Measurements from ENCODE around the gene RASL10B.

Gene RASL10B

DNA sequence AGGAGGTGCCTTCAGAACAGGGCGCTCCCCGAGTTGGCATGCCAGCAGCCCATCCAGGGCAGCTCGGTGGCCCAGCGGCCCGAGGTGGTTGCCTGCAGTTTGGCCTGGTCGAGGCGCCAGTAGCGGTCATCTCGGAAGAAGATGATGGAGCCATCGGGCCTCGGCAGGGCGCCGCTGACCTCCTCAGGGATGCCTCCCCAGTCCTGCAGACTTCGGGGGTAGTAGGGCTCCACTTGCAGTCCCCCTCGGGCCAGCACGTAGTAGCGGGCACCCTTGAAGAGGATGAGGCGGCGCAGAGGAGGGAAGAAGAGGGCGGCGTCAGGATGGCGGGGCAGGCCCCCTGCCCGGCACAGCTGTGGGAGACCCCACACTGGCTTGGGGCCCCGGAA, 35.0 kb downstream of the RASL10B start:
- no peak for DNase-seq

DNA sequence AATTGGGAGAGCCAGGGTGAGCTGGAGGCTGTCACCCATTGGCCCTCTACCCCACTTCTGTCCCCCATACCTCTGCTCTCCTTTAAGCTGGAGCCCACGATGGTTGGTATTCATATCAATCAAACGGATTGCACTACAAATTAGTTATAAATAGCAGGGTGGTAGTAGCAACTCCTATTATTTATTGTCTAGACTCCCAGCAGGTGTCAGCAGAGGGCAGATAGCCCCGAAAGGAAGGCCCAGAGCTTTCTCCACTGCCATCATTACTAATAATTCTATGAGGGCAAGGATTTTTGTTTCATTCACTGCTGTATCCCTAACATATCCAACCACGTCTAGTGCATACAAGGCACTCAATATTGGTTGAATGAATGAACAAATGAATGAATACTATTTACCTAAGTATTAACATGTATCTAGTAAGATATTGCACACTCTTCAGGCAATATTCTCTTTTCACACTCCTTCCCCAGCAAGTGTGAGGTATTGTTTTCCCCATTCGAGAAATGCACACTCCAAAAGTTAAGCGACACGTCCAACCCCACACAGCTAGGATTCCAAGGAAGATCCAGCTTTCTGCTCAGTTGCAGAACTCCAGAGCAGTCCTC, 35.6 kb downstream of the RASL10B start:
- no peak for DNase-seq

DNA sequence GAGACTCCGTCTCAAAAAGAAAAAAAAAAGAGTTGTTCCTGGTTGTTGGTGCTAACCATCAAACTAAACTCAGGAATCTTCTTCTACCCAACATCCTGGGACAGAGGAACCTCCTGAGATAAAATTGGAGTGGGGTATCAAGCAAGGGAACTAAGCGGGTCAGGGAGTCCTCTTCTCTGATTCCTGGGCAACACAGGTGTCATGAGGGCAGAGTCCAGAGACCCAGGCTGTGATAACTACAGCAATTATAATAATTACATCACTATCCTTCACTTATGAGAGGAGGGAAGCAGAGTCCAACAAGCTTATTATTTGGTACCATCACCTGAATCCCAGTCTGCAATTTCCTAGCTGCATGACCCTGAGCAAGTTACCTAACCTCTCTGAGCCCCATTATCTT, 37.4 kb downstream of the RASL10B start:
- DNase-seq: no peak

GRCh38 chr17:35769895-35770486, 38.6 kb downstream of the RASL10B start:
- DNase-seq: no peak

DNA sequence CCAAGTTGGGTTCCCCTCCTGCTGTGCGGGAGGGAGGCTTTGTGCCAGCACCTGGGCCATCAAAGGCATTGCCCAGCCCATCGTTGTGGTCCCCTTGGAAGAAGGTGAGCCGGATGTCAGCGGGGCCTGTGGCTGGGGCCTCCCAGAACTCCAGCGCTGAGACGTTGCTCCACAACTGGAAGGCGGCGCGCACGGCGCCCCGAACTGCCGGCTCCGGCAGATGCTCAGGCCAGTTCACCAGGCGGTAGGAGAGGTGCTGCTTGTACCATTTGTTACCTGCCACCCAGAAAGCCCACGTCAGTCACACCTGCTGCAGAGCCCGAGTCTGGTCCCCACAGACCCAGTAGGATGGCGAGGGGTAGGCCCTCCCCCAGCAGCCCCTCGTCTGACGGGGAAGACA, 41.7 kb downstream of the RASL10B start:
- DNase-seq: no peak

GRCh38 chr17:35773679-35774425, 42.4 kb downstream of the RASL10B start:
- DNase-seq: no peak

DNA sequence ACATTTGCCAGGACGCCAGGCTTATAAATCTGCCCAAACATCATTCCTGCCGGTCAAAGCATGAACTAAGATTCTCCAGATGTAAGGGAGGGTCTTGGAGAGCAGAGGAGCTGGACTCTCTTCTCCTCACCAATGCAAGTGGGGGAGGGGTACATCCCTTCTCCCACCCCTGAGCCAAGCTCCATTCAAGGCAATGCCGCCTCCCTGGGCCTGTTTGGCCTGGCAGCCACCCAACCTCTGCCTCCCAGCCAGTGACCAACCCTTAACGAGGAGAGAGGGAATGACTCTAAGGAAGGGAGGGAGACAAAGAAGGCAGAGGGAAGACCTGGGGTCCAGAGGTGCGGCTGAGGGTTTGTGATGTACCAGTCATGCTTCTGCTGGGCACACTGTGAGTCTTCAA, 43.1 kb downstream of the RASL10B start:
- DNase-seq: no peak

- no peak for DNase-seq
These were observed 43.6 kb downstream of the RASL10B start for GRCh38 chr17:35775039-35775438.

DNA sequence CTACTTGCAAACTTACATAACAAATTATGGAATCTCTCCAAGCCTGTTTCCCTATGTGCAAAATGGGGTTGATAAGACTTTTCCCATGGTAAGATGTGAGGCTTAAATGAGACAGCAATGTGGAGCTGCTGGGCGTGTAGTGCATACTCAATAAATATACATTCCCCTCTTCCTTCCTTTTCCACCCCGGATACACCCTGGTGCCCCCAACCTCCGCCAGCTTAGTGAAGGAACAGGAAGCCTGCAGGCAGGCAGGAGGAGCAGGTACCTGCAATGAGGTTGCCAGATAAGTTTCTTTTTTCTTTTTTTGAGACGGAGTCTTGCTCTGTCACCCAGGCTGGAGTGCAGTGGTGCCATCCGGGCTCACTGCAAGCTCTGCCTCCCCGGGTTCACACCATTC, 44.1 kb downstream of the RASL10B start:
- no peak for DNase-seq

- DNase-seq: no peak
These were observed 47.3 kb downstream of the RASL10B start for GRCh38 chr17:35778641-35779196.

- DNase-seq: no peak
These were observed 49.5 kb downstream of the RASL10B start for GRCh38 chr17:35780950-35781349.

DNA sequence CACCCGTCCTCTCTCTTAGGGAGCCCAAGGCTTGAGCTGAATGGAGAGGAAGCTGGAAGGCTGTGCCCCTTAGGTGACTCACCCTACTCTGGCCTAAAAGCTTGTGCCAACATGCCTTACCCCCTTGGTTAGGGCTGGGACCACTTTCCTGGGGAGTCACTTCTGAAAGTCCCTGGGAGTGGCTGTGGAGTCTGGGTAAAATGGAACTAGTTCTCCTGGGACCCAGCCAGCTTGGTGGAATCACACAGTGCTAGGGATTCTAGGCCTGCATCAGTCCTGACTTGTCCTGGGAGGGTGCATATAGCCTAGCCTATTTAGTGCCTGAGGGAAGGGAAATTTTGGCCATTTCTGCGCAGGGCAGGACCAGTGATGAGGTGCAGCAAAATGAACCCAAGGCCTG, 53.5 kb downstream of the RASL10B start:
- DNase-seq: no peak

DNA sequence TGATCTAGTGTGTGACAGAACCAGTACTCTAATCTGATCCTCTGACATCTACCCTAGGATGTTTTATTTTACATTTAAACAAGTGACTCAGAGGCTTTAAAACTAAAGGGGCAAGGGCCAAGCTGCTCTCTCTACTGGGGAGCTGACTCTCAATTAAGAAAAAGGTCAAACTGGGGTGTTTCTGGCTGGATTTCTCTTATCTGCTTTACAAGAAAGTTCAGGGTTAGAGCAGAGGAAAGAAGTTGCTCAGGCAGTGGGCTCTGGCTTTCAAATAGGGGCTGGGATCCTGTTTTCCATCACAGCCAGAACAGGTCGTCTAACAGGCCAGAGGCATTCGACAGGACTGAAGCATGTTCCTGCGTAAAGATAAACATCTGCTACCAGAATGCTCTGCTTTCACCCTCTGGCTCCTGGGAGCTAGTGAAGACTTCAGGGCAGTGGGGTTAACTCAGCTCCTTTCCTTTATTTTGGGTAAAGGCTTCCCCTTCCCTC, 55.5 kb downstream of the RASL10B start:
- no peak for DNase-seq

GRCh38 chr17:35788477-35789368, 57.3 kb downstream of the RASL10B start:
- no peak for DNase-seq

DNA sequence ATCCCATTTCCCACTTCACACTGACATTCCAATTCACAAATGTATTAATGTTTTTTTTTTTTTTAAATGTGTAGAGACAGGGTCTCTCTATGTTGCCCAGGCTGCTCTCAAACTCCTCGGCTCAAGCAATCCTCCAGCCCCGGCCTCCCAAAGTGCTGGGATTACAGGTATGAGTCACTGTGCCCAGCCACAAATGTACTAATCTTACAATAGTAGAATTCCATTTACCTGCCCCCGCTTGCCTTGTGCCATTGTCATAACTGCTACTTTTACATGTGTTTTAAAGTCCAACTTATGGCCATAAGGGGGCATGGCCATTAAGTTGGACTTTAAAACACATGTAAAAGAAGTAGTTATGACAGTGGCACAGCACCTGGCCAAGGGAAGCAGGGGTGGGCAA, 59.4 kb downstream of the RASL10B start:
- no peak for DNase-seq

GRCh38 chr17:35791681-35792350, 60.4 kb downstream of the RASL10B start:
- DNase-seq: no peak
